HUES6 (cell line): Measurements from ENCODE around the gene TRIO.

ENCODE experiments used
- H3K27ac ChIP-seq: 2 replicates; pipeline ENCODE4 v1.7.0; 2013; ENCODE audit warnings: low read depth, mild to moderate bottlenecking, low read length, inconsistent platforms
- H3K27me3 ChIP-seq: 2 replicates; pipeline ENCODE4 v1.6.1; 2013; ENCODE audit warnings: low read length; ENCODE audit not compliant: control insufficient read depth, insufficient read depth
- H3K36me3 ChIP-seq: 2 replicates; pipeline ENCODE4 v1.6.1; 2013; ENCODE audit warnings: low read length; ENCODE audit not compliant: control insufficient read depth, insufficient read depth
- H3K4me1 ChIP-seq: 2 replicates; pipeline ENCODE4 v1.6.1; 2013; ENCODE audit warnings: low read length; ENCODE audit not compliant: control insufficient read depth, insufficient read depth
- H3K4me3 ChIP-seq: 2 replicates; pipeline ENCODE4 v1.5.1; 2013; ENCODE audit warnings: low read depth, low read length
- H3K9ac ChIP-seq: one replicate; pipeline ENCODE4 v1.6.1; 2013; ENCODE audit warnings: mild to moderate bottlenecking, low read length
- H3K9me3 ChIP-seq: 2 replicates; pipeline ENCODE4 v1.6.1; 2013; ENCODE audit warnings: low read depth, low read length; ENCODE audit not compliant: control insufficient read depth, insufficient read depth

TRIO gene

GRCh38 chr5:14242447-14242846 lies 99.3 kb downstream of the TRIO start:
- Histone ChIP-seq H3K4me3 (no peak overlapping the region), H3K36me3 (no peaks in the 10 kb centered on the region), H3K27ac (no peak overlapping the region), H3K27me3 (no peaks in the 10 kb centered on the region), H3K9me3 (no peaks in the 10 kb centered on the region), H3K4me1 (peaks cover 56% of the 10 kb centered on the region), H3K9ac (no peak overlapping the region)

- Histone ChIP-seq H3K27ac (no peak overlapping the region), H3K4me3 (no peak overlapping the region), H3K27me3 (no peaks in the 10 kb centered on the region), H3K9ac (no peak overlapping the region), H3K9me3 (no peaks in the 10 kb centered on the region), H3K4me1 (peaks cover 52% of the 10 kb centered on the region), H3K36me3 (no peaks in the 10 kb centered on the region)
Measured at GRCh38 chr5:14242871-14243383, 99.8 kb downstream of the TRIO start.

GRCh38 chr5:14243766-14244165 lies 100.6 kb downstream of the TRIO start:
- no peaks in the 10 kb centered on the region for H3K9me3 ChIP-seq
- H3K27me3 ChIP-seq, result no peaks in the 10 kb centered on the region
- no peak overlapping the region for H3K4me3 ChIP-seq
- peaks cover 43% of the 10 kb centered on the region for H3K4me1 ChIP-seq
- H3K9ac ChIP-seq, result no peak overlapping the region
- no peak overlapping the region for H3K27ac ChIP-seq
- no peaks in the 10 kb centered on the region for H3K36me3 ChIP-seq

- Histone ChIP-seq H3K9me3 (no peaks in the 10 kb centered on the region), H3K9ac (no peak overlapping the region), H3K36me3 (no peaks in the 10 kb centered on the region), H3K4me3 (no peak overlapping the region), H3K27me3 (no peaks in the 10 kb centered on the region), H3K4me1 (peaks cover 45% of the 10 kb centered on the region), H3K27ac (no peak overlapping the region)
Measured at GRCh38 chr5:14244721-14245120, 101.6 kb downstream of the TRIO start.

- no peak overlapping the region for H3K4me3 ChIP-seq
- H3K9me3 ChIP-seq, result no peaks in the 10 kb centered on the region
- H3K4me1 ChIP-seq, result peaks cover 51% of the 10 kb centered on the region
- H3K36me3 ChIP-seq, result no peaks in the 10 kb centered on the region
- H3K9ac ChIP-seq, result no peak overlapping the region
- no peaks in the 10 kb centered on the region for H3K27me3 ChIP-seq
- no peak overlapping the region for H3K27ac ChIP-seq
Measured at GRCh38 chr5:14245132-14245925, 102.2 kb downstream of the TRIO start.

GRCh38 chr5:14246350-14247053 lies 103.4 kb downstream of the TRIO start:
- no peaks in the 10 kb centered on the region for H3K36me3 ChIP-seq
- H3K4me3 ChIP-seq, result no peak overlapping the region
- no peak overlapping the region for H3K9ac ChIP-seq
- H3K4me1 ChIP-seq, result peaks cover 58% of the 10 kb centered on the region
- H3K9me3 ChIP-seq, result no peaks in the 10 kb centered on the region
- H3K27me3 ChIP-seq, result no peaks in the 10 kb centered on the region
- H3K27ac ChIP-seq, result no peak overlapping the region

GRCh38 chr5:14247054-14247386 lies 103.9 kb downstream of the TRIO start:
- H3K9me3 ChIP-seq, result no peaks in the 10 kb centered on the region
- H3K27me3 ChIP-seq, result no peaks in the 10 kb centered on the region
- no peak overlapping the region for H3K9ac ChIP-seq
- no peak overlapping the region for H3K4me3 ChIP-seq
- no peak overlapping the region for H3K27ac ChIP-seq
- peaks cover 62% of the 10 kb centered on the region for H3K4me1 ChIP-seq
- no peaks in the 10 kb centered on the region for H3K36me3 ChIP-seq

GRCh38 chr5:14249258-14250082 lies 106.3 kb downstream of the TRIO start:
- Histone ChIP-seq H3K27me3 (no peaks in the 10 kb centered on the region), H3K36me3 (no peaks in the 10 kb centered on the region), H3K9me3 (no peaks in the 10 kb centered on the region; the same call in 1 of the 2 replicates), H3K27ac (no peak overlapping the region), H3K9ac (no peak overlapping the region), H3K4me3 (no peak overlapping the region), H3K4me1 (peaks cover 50% of the 10 kb centered on the region)

GRCh38 chr5:14250084-14250695 lies 107.0 kb downstream of the TRIO start:
- peak overlapping the region; percentile 36 for H3K9ac ChIP-seq

GRCh38 chr5:14250748-14251701 lies 107.9 kb downstream of the TRIO start:
- H3K9ac ChIP-seq, result no peak overlapping the region
- no peaks in the 10 kb centered on the region for H3K36me3 ChIP-seq
- no peak overlapping the region for H3K27ac ChIP-seq
- peaks cover 43% of the 10 kb centered on the region for H3K4me1 ChIP-seq
- peaks cover 6% of the 10 kb centered on the region; the same call in 1 of the 2 replicates for H3K9me3 ChIP-seq
- H3K27me3 ChIP-seq, result no peaks in the 10 kb centered on the region
- no peak overlapping the region for H3K4me3 ChIP-seq

More at GRCh38 chr5:14250084-14250695, 107.0 kb downstream of the TRIO start:
- Histone ChIP-seq H3K27ac (no peak overlapping the region), H3K27me3 (no peaks in the 10 kb centered on the region), H3K4me1 (peaks cover 45% of the 10 kb centered on the region), H3K9me3 (peaks cover 3% of the 10 kb centered on the region; the same call in 1 of the 2 replicates), H3K4me3 (no peak overlapping the region), H3K36me3 (no peaks in the 10 kb centered on the region)
